Pericardium fibroblast (primary cell): ENCODE measurements around the gene PCMTD2. TPM values are rescaled to one million over a fixed set of nuclear protein-coding genes. Genes with fewer than 3 reads are reported as not detected.

Experiments
- total RNA-seq: library from RNA; depleted of rRNA; stranded (reverse); fragments of >200 nt; gene quantifications from 2 replicates; pipeline ENCODE4 v1.2.3, GENCODE V29; 2015

The PCMTD2 gene
- total RNA-seq = 26.3 and 31.2 TPM in 2 replicates

GRCh38 chr20:64255361-64256281 is at the start of gene PCMTD2:
Gene PCMTD2 (plus strand): TSS chr20:64255748. CDS start chr20:64259966, 4,218 bp downstream.

Other genes with a start within 250 kb of the PCMTD2 start
- 0.12 and 0.68 TPM in 2 replicates for gene C20orf204, start 219.6 kb upstream of the PCMTD2 start, total RNA-seq
- gene SOX18, start 206.1 kb upstream of the PCMTD2 start, total RNA-seq = 0.58 and 0.77 TPM in 2 replicates
- 31.0 and 33.0 TPM in 2 replicates for gene TCEA2, start 192.6 kb upstream of the PCMTD2 start, total RNA-seq
- 7.9 and 19.7 TPM in 2 replicates for gene RGS19, start 176.2 kb upstream of the PCMTD2 start, total RNA-seq
- gene OPRL1, start 175.7 kb upstream of the PCMTD2 start, total RNA-seq = 0.93 and 0.94 TPM in 2 replicates
- not detected in 2 replicates for gene LKAAEAR1, start 171.3 kb upstream of the PCMTD2 start, total RNA-seq
- gene NPBWR2, start 148.2 kb upstream of the PCMTD2 start, total RNA-seq = not detected in 2 replicates
- not detected in 2 replicates for gene MYT1, start 91.3 kb upstream of the PCMTD2 start, total RNA-seq